Measurements from ENCODE around the gene FAM156A.
A peak's percentile ranks its signal among the peaks of the same experiment; 100 is the strongest.
"Not testable (repeated sequence)": the region's sequence is repeated elsewhere in the genome, so short reads cannot be mapped to it uniquely, and the experiment has no call there.

The FAM156A gene

GRCh38 chrX:52958113-52958959, at the start of gene FAM156A:
Gene FAM156A (minus strand): TSS chrX:52958518. CDS start chrX:52948588, 9,930 bp downstream.
- not testable (repeated sequence) for DNase-seq (ENCODE audit: low read depth)

GRCh38 chrX:53005327-53005726, 47.0 kb upstream of the FAM156A start:
- DNase-seq (ENCODE audit: low read depth) = no peak

- no peak for DNase-seq (ENCODE audit: low read depth)
Observed at GRCh38 chrX:53004811-53005210, 46.5 kb upstream of the FAM156A start.

- DNase-seq (ENCODE audit: low read depth) = no peak
Observed at GRCh38 chrX:53004038-53004437, 45.7 kb upstream of the FAM156A start.

- no peak for DNase-seq (ENCODE audit: low read depth)
Observed at GRCh38 chrX:53003111-53003510, 44.8 kb upstream of the FAM156A start.

GRCh38 chrX:53001958-53002357, 43.6 kb upstream of the FAM156A start:
- no peak for DNase-seq (ENCODE audit: low read depth)

GRCh38 chrX:53000447-53001135, 42.3 kb upstream of the FAM156A start:
- no peak for DNase-seq (ENCODE audit: low read depth)

GRCh38 chrX:52995987-52996331, 37.6 kb upstream of the FAM156A start:
- DNase-seq (ENCODE audit: low read depth) = no peak

- peak; percentile 96 for DNase-seq (ENCODE audit: low read depth)
Observed at GRCh38 chrX:52995135-52995986, 37.0 kb upstream of the FAM156A start.

GRCh38 chrX:52990848-52991247, 32.5 kb upstream of the FAM156A start:
- DNase-seq (ENCODE audit: low read depth) = no peak

GRCh38 chrX:52990011-52990631, 31.8 kb upstream of the FAM156A start:
- DNase-seq (ENCODE audit: low read depth) = peak; percentile 68

GRCh38 chrX:52988985-52989917, 30.9 kb upstream of the FAM156A start:
- DNase-seq (ENCODE audit: low read depth) = no peak

GRCh38 chrX:52983321-52984000, 25.1 kb upstream of the FAM156A start:
- DNase-seq (ENCODE audit: low read depth) = peak; percentile 27

GRCh38 chrX:52979993-52980392, 21.7 kb upstream of the FAM156A start:
- peak; percentile 20 for DNase-seq (ENCODE audit: low read depth)

- DNase-seq (ENCODE audit: low read depth) = no peak
Observed at GRCh38 chrX:52979568-52979967, 21.2 kb upstream of the FAM156A start.

- no peak for DNase-seq (ENCODE audit: low read depth)
Observed at GRCh38 chrX:52977953-52978352, 19.6 kb upstream of the FAM156A start.

GRCh38 chrX:52975576-52975975, 17.3 kb upstream of the FAM156A start:
- not testable (repeated sequence) for DNase-seq (ENCODE audit: low read depth)

- not testable (repeated sequence) for DNase-seq (ENCODE audit: low read depth)
Observed at GRCh38 chrX:52974336-52974992, 16.1 kb upstream of the FAM156A start.

- DNase-seq (ENCODE audit: low read depth) = not testable (repeated sequence)
Observed at GRCh38 chrX:52967922-52968321, 9.6 kb upstream of the FAM156A start.
